ENCODE data around the gene PACSIN1.

- TF ChIP-seq GATA3 (IDR thresholded peaks at IDR 0.05; ENCODE audit: low read depth, low read length): no peak
- no peak for TF ChIP-seq GATA2 (IDR thresholded peaks at IDR 0.05; ENCODE audit: low read depth, low read length)
These were observed 50.8 kb downstream of the PACSIN1 start for GRCh38 chr6:34516391-34517324.

Measured in SH-SY5Y (cell line).